ENCODE results near the gene LRRC42.

The LRRC42 gene

GRCh38 chr1:53946252-53947171 lies at the start of gene LRRC42:
Gene LRRC42 (plus strand): TSS chr1:53946350. CDS start chr1:53952000, 5,650 bp downstream.
- FAIRE-seq (no peak), DNase-seq (ENCODE audit: insufficient read length, low spot score) (peak; percentile 80)

GRCh38 chr1:53896635-53897229 lies 49.4 kb upstream of the LRRC42 start:
- DNase-seq (ENCODE audit: insufficient read length, low spot score) (no peak), FAIRE-seq (no peak)

GRCh38 chr1:53899206-53899628 lies 46.9 kb upstream of the LRRC42 start:
- FAIRE-seq (no peak), DNase-seq (ENCODE audit: insufficient read length, low spot score) (no peak)

- no peak for FAIRE-seq
- no peak for DNase-seq (ENCODE audit: insufficient read length, low spot score)
Measured at GRCh38 chr1:53899708-53900107, 46.4 kb upstream of the LRRC42 start.

GRCh38 chr1:53902235-53903138 lies 43.7 kb upstream of the LRRC42 start:
- FAIRE-seq, result no peak
- DNase-seq (ENCODE audit: insufficient read length, low spot score), result no peak

- FAIRE-seq (no peak), DNase-seq (ENCODE audit: insufficient read length, low spot score) (no peak)
Measured at GRCh38 chr1:53905509-53905908, 40.6 kb upstream of the LRRC42 start.

GRCh38 chr1:53906121-53906520 lies 40.0 kb upstream of the LRRC42 start:
- no peak for FAIRE-seq
- no peak for DNase-seq (ENCODE audit: insufficient read length, low spot score)

GRCh38 chr1:53909946-53910345 lies 36.2 kb upstream of the LRRC42 start:
- DNase-seq (ENCODE audit: insufficient read length, low spot score), result no peak
- no peak for FAIRE-seq

GRCh38 chr1:53911442-53911841 lies 34.7 kb upstream of the LRRC42 start:
- no peak for DNase-seq (ENCODE audit: insufficient read length, low spot score)
- FAIRE-seq, result no peak

- FAIRE-seq (no peak), DNase-seq (ENCODE audit: insufficient read length, low spot score) (no peak)
Measured at GRCh38 chr1:53913352-53914033, 32.7 kb upstream of the LRRC42 start.

GRCh38 chr1:53918343-53918742 lies 27.8 kb upstream of the LRRC42 start:
- no peak for FAIRE-seq
- DNase-seq (ENCODE audit: insufficient read length, low spot score), result no peak

- FAIRE-seq, result no peak
- DNase-seq (ENCODE audit: insufficient read length, low spot score), result no peak
Measured at GRCh38 chr1:53919675-53920066, 26.5 kb upstream of the LRRC42 start.

GRCh38 chr1:53927376-53927881 lies 18.7 kb upstream of the LRRC42 start:
- DNase-seq (ENCODE audit: insufficient read length, low spot score) (no peak), FAIRE-seq (no peak)

GRCh38 chr1:53929246-53929960 lies 16.7 kb upstream of the LRRC42 start:
- DNase-seq (ENCODE audit: insufficient read length, low spot score), result no peak
- no peak for FAIRE-seq

GRCh38 chr1:53930932-53931331 lies 15.2 kb upstream of the LRRC42 start:
- no peak for DNase-seq (ENCODE audit: insufficient read length, low spot score)
- no peak for FAIRE-seq

- FAIRE-seq (no peak), DNase-seq (ENCODE audit: insufficient read length, low spot score) (no peak)
Measured at GRCh38 chr1:53931523-53931922, 14.6 kb upstream of the LRRC42 start.

GRCh38 chr1:53934170-53934765 lies 11.9 kb upstream of the LRRC42 start:
- DNase-seq (ENCODE audit: insufficient read length, low spot score) (no peak), FAIRE-seq (no peak)

- FAIRE-seq (no peak), DNase-seq (ENCODE audit: insufficient read length, low spot score) (no peak)
Measured at GRCh38 chr1:53936430-53936829, 9.7 kb upstream of the LRRC42 start.

GRCh38 chr1:53938136-53938830 lies 7.9 kb upstream of the LRRC42 start:
- DNase-seq (ENCODE audit: insufficient read length, low spot score) (no peak), FAIRE-seq (no peak)
